ENCODE measurements around the gene EN2. TPM values are rescaled to one million over a fixed set of nuclear protein-coding genes. Genes with fewer than 3 reads are reported as not detected.
A peak's percentile ranks its signal among the peaks of the same experiment; 100 is the strongest.

Gene EN2
- total and polyA plus RNA-seq, 4 donors: 0.02 to 0.06 (median 0.04) TPM; not detected in 1

- TF ChIP-seq CTCF (IDR thresholded peaks at IDR 0.05; ENCODE audit: control extremely low read depth, extremely low read depth): no peak
Measured at GRCh38 chr7:155466814-155467733, 9.1 kb downstream of the EN2 start.

GRCh38 chr7:155467846-155468784 lies 10.2 kb downstream of the EN2 start:
- no peak overlapping the region for H3K27ac ChIP-seq (ENCODE audit: low read depth in 1 of 2, low read length in 1 of 2)
- no peak overlapping the region for H3K9ac ChIP-seq (ENCODE audit: insufficient read depth in 1 of 2, low read length in 2 of 2)
- H3K4me3 ChIP-seq: no peak overlapping the region
- WGBS, 2 donors: 3 to 4% methylated on average over 68 to 70 of the region's 70 CpGs
- DNase-seq (peak in 1 of 3 donors; percentile 54), ATAC-seq (ENCODE audit: insufficient read depth, low FRiP score) (no peak)
- no peaks in the 10 kb centered on the region for H3K36me3 ChIP-seq (ENCODE audit: control insufficient read depth in 4 of 4, insufficient read depth in 4 of 4, low read length in 4 of 4)
- H3K27me3 ChIP-seq (ENCODE audit: control insufficient read depth in 3 of 3, insufficient read depth in 3 of 3, low read length in 2 of 3): peaks cover 23 to 94% (median 92%) of the 10 kb centered on the region in 3 donors
- H3K4me1 ChIP-seq (ENCODE audit: control insufficient read depth in 5 of 5, insufficient read depth in 5 of 5, low read length in 5 of 5): peaks cover 0 to 21% (median 3%) of the 10 kb centered on the region in 5 donors
- no peak for TF ChIP-seq CTCF (IDR thresholded peaks at IDR 0.05; ENCODE audit: control extremely low read depth, extremely low read depth)
- H3K9me3 ChIP-seq (ENCODE audit: control insufficient read depth in 4 of 4, insufficient read depth in 3 of 4, low read length in 3 of 4): peaks cover 0 to 2% (median 0%) of the 10 kb centered on the region in 4 donors

More at GRCh38 chr7:155466814-155467733, 9.1 kb downstream of the EN2 start:
- H3K36me3 ChIP-seq (ENCODE audit: control insufficient read depth in 4 of 4, insufficient read depth in 4 of 4, low read length in 4 of 4): no peaks in the 10 kb centered on the region
- H3K27me3 ChIP-seq (ENCODE audit: control insufficient read depth in 3 of 3, insufficient read depth in 3 of 3, low read length in 2 of 3): peaks cover 27 to 94% (median 90%) of the 10 kb centered on the region in 3 donors
- no peak overlapping the region for H3K9ac ChIP-seq (ENCODE audit: insufficient read depth in 1 of 2, low read length in 2 of 2)
- ATAC-seq (ENCODE audit: insufficient read depth, low FRiP score): no peak
- WGBS, 2 donors: 3 to 5% methylated on average over 71 to 78 of the region's 78 CpGs
- DNase-seq: peak in 1 of 3 donors; percentile 63
- H3K4me3 ChIP-seq: no peak overlapping the region
- peaks cover 0 to 21% (median 3%) of the 10 kb centered on the region in 5 donors for H3K4me1 ChIP-seq (ENCODE audit: control insufficient read depth in 5 of 5, insufficient read depth in 5 of 5, low read length in 5 of 5)
- H3K9me3 ChIP-seq (ENCODE audit: control insufficient read depth in 4 of 4, insufficient read depth in 3 of 4, low read length in 3 of 4): peaks cover 0 to 5% (median 0%) of the 10 kb centered on the region in 4 donors
- H3K27ac ChIP-seq (ENCODE audit: low read depth in 1 of 2, low read length in 1 of 2): no peak overlapping the region

DNA sequence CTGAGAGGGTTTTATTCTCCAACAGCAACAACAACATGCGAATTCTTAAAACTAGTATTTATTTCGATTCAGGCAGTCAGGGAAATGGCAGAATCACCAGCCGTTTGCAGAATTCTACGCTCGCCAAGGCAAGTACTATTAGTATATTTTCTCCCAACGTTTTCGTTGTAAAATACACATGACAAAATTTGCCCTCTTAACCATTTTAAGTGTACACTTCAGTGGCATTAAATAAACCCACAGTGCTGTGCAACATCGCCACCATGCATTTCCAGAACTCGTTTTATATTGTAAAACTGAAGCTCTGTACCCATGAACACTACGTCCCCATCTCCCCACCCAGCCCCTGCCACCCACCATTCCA lies 10.8 kb downstream of the EN2 start:
- H3K27ac ChIP-seq (ENCODE audit: low read depth in 1 of 2, low read length in 1 of 2): no peak overlapping the region
- ATAC-seq (ENCODE audit: insufficient read depth, low FRiP score) (no peak), DNase-seq (no peak)
- H3K4me1 ChIP-seq (ENCODE audit: control insufficient read depth in 5 of 5, insufficient read depth in 5 of 5, low read length in 5 of 5): peaks cover 0 to 21% (median 3%) of the 10 kb centered on the region in 5 donors
- 8 to 10% methylated on average over 10 of the region's 10 CpGs for WGBS, 2 donors
- no peaks in the 10 kb centered on the region for H3K36me3 ChIP-seq (ENCODE audit: control insufficient read depth in 4 of 4, insufficient read depth in 4 of 4, low read length in 4 of 4)
- H3K9ac ChIP-seq (ENCODE audit: insufficient read depth in 1 of 2, low read length in 2 of 2): no peak overlapping the region
- H3K9me3 ChIP-seq (ENCODE audit: control insufficient read depth in 4 of 4, insufficient read depth in 3 of 4, low read length in 3 of 4): peaks cover 0 to 2% (median 0%) of the 10 kb centered on the region in 4 donors
- no peak overlapping the region for H3K4me3 ChIP-seq
- H3K27me3 ChIP-seq (ENCODE audit: control insufficient read depth in 3 of 3, insufficient read depth in 3 of 3, low read length in 2 of 3): peaks cover 20 to 94% (median 92%) of the 10 kb centered on the region in 3 donors
- no peak for TF ChIP-seq CTCF (IDR thresholded peaks at IDR 0.05; ENCODE audit: control extremely low read depth, extremely low read depth)
